ENCODE data around the gene NDRG3. TPM values are rescaled to one million over a fixed set of nuclear protein-coding genes. Genes with fewer than 3 reads are reported as not detected.

NDRG3 gene
- total RNA-seq, 1 experiment from 2014 or later = 55.6 TPM

- Histone ChIP-seq H3K27ac (no peak overlapping the region), H3K4me1 (replicated peaks; ENCODE audit: insufficient read depth) (no peaks in the 10 kb centered on the region), H3K9me3 (ENCODE audit: insufficient read depth, low read depth) (no peaks in the 10 kb centered on the region), H3K27me3 (ENCODE audit: insufficient read depth, low read depth) (no peaks in the 10 kb centered on the region), H3K4me3 (no peak overlapping the region), H3F3A (ENCODE audit: insufficient read depth, low read depth) (no peaks in the 10 kb centered on the region), H3K9me2 (ENCODE audit: insufficient read depth) (no peaks in the 10 kb centered on the region), H2AFZ (no peak overlapping the region), H3K4me2 (no peak overlapping the region), H3K36me3 (ENCODE audit: low read depth) (no peaks in the 10 kb centered on the region), H3K79me2 (ENCODE audit: low read depth) (no peaks in the 10 kb centered on the region), H4K20me1 (ENCODE audit: insufficient read depth) (no peaks in the 10 kb centered on the region)
- DNase-seq = no peak
- no TSS peak for BruUV-seq (replicated peaks)
- intact Hi-C loops (cut with micrococcal nuclease; ENCODE audit: unreplicated experiment) = no loop called here
- ChIA-PET CTCF (no interaction called here), POLR2A (ENCODE audit: unreplicated experiment) (interaction anchor here (0.6 kb wide), 1 partner anchor 148 kb away, joined by 23 read pairs; no protein-coding TSS in a partner anchor)
- TF ChIP-seq EZH2 (IDR thresholded peaks at IDR 0.05; ENCODE audit: low read depth) = no peak
- no peak for TF ChIP-seq CTCF (conservative IDR thresholded peaks at IDR 0.05)
These were observed 39.0 kb upstream of the NDRG3 start for GRCh38 chr20:36784900-36785299.

GRCh38 chr20:36784116-36784515, 38.2 kb upstream of the NDRG3 start:
- DNase-seq = no peak
- H3K36me3 ChIP-seq (ENCODE audit: low read depth) = no peaks in the 10 kb centered on the region
- H3K4me1 ChIP-seq (replicated peaks; ENCODE audit: insufficient read depth) = no peaks in the 10 kb centered on the region
- no peaks in the 10 kb centered on the region for H3K79me2 ChIP-seq (ENCODE audit: low read depth)
- H2AFZ ChIP-seq = no peak overlapping the region
- BruUV-seq (replicated peaks) = no TSS peak
- no peak overlapping the region for H3K4me3 ChIP-seq
- no peak for TF ChIP-seq EZH2 (IDR thresholded peaks at IDR 0.05; ENCODE audit: low read depth)
- no peak for TF ChIP-seq CTCF (conservative IDR thresholded peaks at IDR 0.05)
- H3K4me2 ChIP-seq = no peak overlapping the region
- no peaks in the 10 kb centered on the region for H4K20me1 ChIP-seq (ENCODE audit: insufficient read depth)
- CTCF ChIA-PET = no interaction called here
- H3F3A ChIP-seq (ENCODE audit: insufficient read depth, low read depth) = no peaks in the 10 kb centered on the region
- POLR2A ChIA-PET (ENCODE audit: unreplicated experiment) = no interaction called here
- no peaks in the 10 kb centered on the region for H3K9me2 ChIP-seq (ENCODE audit: insufficient read depth)
- intact Hi-C loops (cut with micrococcal nuclease; ENCODE audit: unreplicated experiment) = no loop called here
- no peaks in the 10 kb centered on the region for H3K9me3 ChIP-seq (ENCODE audit: insufficient read depth, low read depth)
- no peak overlapping the region for H3K27ac ChIP-seq
- H3K27me3 ChIP-seq (ENCODE audit: insufficient read depth, low read depth) = no peaks in the 10 kb centered on the region

- Histone ChIP-seq H3K4me2 (no peak overlapping the region), H3K27ac (no peak overlapping the region), H2AFZ (no peak overlapping the region), H3K36me3 (ENCODE audit: low read depth) (no peaks in the 10 kb centered on the region), H3K9me3 (ENCODE audit: insufficient read depth, low read depth) (no peaks in the 10 kb centered on the region), H3K27me3 (ENCODE audit: insufficient read depth, low read depth) (no peaks in the 10 kb centered on the region), H3K9me2 (ENCODE audit: insufficient read depth) (no peaks in the 10 kb centered on the region), H4K20me1 (ENCODE audit: insufficient read depth) (no peaks in the 10 kb centered on the region), H3K4me1 (replicated peaks; ENCODE audit: insufficient read depth) (no peaks in the 10 kb centered on the region), H3F3A (ENCODE audit: insufficient read depth, low read depth) (peaks cover 3% of the 10 kb centered on the region; the same call in 1 of the 2 replicates), H3K4me3 (no peak overlapping the region), H3K79me2 (ENCODE audit: low read depth) (no peaks in the 10 kb centered on the region)
- no peak for DNase-seq
- no TSS peak for BruUV-seq (replicated peaks)
- ChIA-PET CTCF (no interaction called here), POLR2A (ENCODE audit: unreplicated experiment) (no interaction called here)
- no peak for TF ChIP-seq CTCF (conservative IDR thresholded peaks at IDR 0.05)
- no peak for TF ChIP-seq EZH2 (IDR thresholded peaks at IDR 0.05; ENCODE audit: low read depth)
- intact Hi-C loops (cut with micrococcal nuclease; ENCODE audit: unreplicated experiment) = no loop called here
These were observed 33.8 kb upstream of the NDRG3 start for GRCh38 chr20:36779656-36780025.

All from PC-9 (cell line).